Gastroesophageal sphincter (tissue), 4 donors: Measurements from ENCODE around the gene UTP11. TPM values are rescaled to one million over a fixed set of nuclear protein-coding genes. Genes with fewer than 3 reads are reported as not detected.

ENCODE experiments used
- ATAC-seq: fragments of 150-250 bp; one replicate; pipeline ENCODE4 v1.9.1; 2016; ENCODE audit warnings: mild to moderate bottlenecking, moderate library complexity
- H3K27ac ChIP-seq, 4 donors: fragments of 200-600 bp; sonication (generic) in 3 of 4; 1 replicate in 3 of 4; 2 replicates in 1 of 4; pipeline ENCODE4 v1.5.1; 2016 to 2019
- H3K27me3 ChIP-seq: fragments of 200-600 bp; sonication (generic); one replicate; pipeline ENCODE4 v1.5.1; 2019
- H3K36me3 ChIP-seq, 2 donors: fragments of 200-600 bp; sonication (generic); one replicate each; pipeline ENCODE4 v1.5.1; 2019; ENCODE audit warnings: control low read depth in 1 of 2
- H3K4me1 ChIP-seq, 3 donors: fragments of 200-600 bp; sonication (generic); 1 replicate in 2 of 3; 2 replicates in 1 of 3; pipeline ENCODE4 v1.5.1; 2016 to 2019; ENCODE audit warnings: control low read depth in 2 of 3
- H3K4me3 ChIP-seq, 2 donors: fragments of 200-600 bp; sonication (generic); one replicate each; pipeline ENCODE4 v1.5.1; 2019; ENCODE audit warnings: mild to moderate bottlenecking in 1 of 2, moderate library complexity in 1 of 2
- H3K9me3 ChIP-seq, 3 donors: fragments of 200-600 bp; sonication (generic); one replicate each; pipeline ENCODE4 v1.5.1; 2017 to 2019; ENCODE audit warnings: control low read depth in 2 of 3
- CTCF ChIP-seq, 4 experiments: fragments of 200-600 bp in 2 of 4; fragments of 450-650 bp in 2 of 4; sonication (generic) in 1 of 4; IDR thresholded peaks; one replicate each; pipeline ENCODE4 v1.5.1; 2017 to 2019; ENCODE audit warnings: antibody characterized with exemption in 4 of 4, mild to moderate bottlenecking in 2 of 4, moderate library complexity in 2 of 4
- EP300 ChIP-seq: sonication (generic); formaldehyde crosslinking; IDR thresholded peaks from one replicate; pipeline ENCODE4 v1.6.1; 2017; ENCODE audit warnings: antibody characterized with exemption, mild to moderate bottlenecking
- POLR2A ChIP-seq, 2 donors: fragments of 450-650 bp; IDR thresholded peaks; one replicate each; pipeline ENCODE4 v1.6.1; 2017; ENCODE audit warnings: antibody characterized with exemption in 2 of 2, mild to moderate bottlenecking in 2 of 2, moderate library complexity in 1 of 2
- POLR2AphosphoS5 ChIP-seq: sonication (generic); formaldehyde crosslinking; IDR thresholded peaks from one replicate; pipeline ENCODE4 v1.6.1; 2017; ENCODE audit warnings: antibody characterized with exemption
- WGBS, 2 donors: methylation state at CpG; one replicate each; pipeline ENCODE4 v1.1.5; 2018; ENCODE audit warnings: low coverage in 1 of 2; 5-methylcytosine and 5-hydroxymethylcytosine counted together
- total RNA-seq, 4 donors: library from RNA; depleted of rRNA; stranded (reverse); fragments of >200 nt; gene quantifications; one replicate each; pipeline ENCODE4 v1.1.0, GENCODE V29; 2016

UTP11 gene
- total RNA-seq, 4 donors from 2014 or later = 50.7 to 79.2 (median 59.8) TPM

GRCh38 chr1:38062361-38063288, 50.1 kb downstream of the UTP11 start:
- no peak overlapping the region for H3K4me3 ChIP-seq
- H3K27ac ChIP-seq = no peak overlapping the region
- peaks cover 6% of the 10 kb centered on the region for H3K27me3 ChIP-seq
- TF ChIP-seq POLR2AphosphoS5 (no peak), POLR2A (IDR thresholded peaks at IDR 0.05) (no peak), EP300 (no peak), CTCF (IDR thresholded peaks at IDR 0.05) (no peak)
- H3K4me1 ChIP-seq = no peaks in the 10 kb centered on the region
- H3K36me3 ChIP-seq = no peaks in the 10 kb centered on the region
- H3K9me3 ChIP-seq = no peaks in the 10 kb centered on the region
- ATAC-seq = no peak
- 69 to 93% methylated on average over 3 to 4 of the region's 6 CpGs for WGBS, 2 donors

- H3K27ac ChIP-seq = no peak overlapping the region
- peaks cover 16% of the 10 kb centered on the region for H3K27me3 ChIP-seq
- WGBS, 2 donors = 83 to 88% methylated on average over 3 of the region's 5 CpGs
- no peaks in the 10 kb centered on the region for H3K36me3 ChIP-seq
- no peak for ATAC-seq
- H3K4me3 ChIP-seq = no peak overlapping the region
- TF ChIP-seq POLR2A (IDR thresholded peaks at IDR 0.05) = no peak
- no peaks in the 10 kb centered on the region for H3K9me3 ChIP-seq
- no peaks in the 10 kb centered on the region for H3K4me1 ChIP-seq
These were observed 51.1 kb downstream of the UTP11 start for GRCh38 chr1:38063616-38064015.

GRCh38 chr1:38064197-38064903, 51.8 kb downstream of the UTP11 start:
- no peak for TF ChIP-seq CTCF (IDR thresholded peaks at IDR 0.05)
- no peak for TF ChIP-seq POLR2A (IDR thresholded peaks at IDR 0.05)
- no peak for TF ChIP-seq POLR2AphosphoS5
- no peak for TF ChIP-seq EP300
- Histone ChIP-seq H3K27me3 (peaks cover 23% of the 10 kb centered on the region), H3K36me3 (no peaks in the 10 kb centered on the region), H3K27ac (no peak overlapping the region), H3K9me3 (no peaks in the 10 kb centered on the region), H3K4me3 (no peak overlapping the region), H3K4me1 (no peaks in the 10 kb centered on the region)
- 80% methylated on average over 1 of the region's 11 CpGs; no CpG with 5 or more reads in 1 of the 2 donors for WGBS, 2 donors
- ATAC-seq = no peak

- ATAC-seq = no peak
- Histone ChIP-seq H3K9me3 (no peaks in the 10 kb centered on the region), H3K4me1 (no peaks in the 10 kb centered on the region), H3K27me3 (peaks cover 61% of the 10 kb centered on the region), H3K36me3 (no peaks in the 10 kb centered on the region), H3K4me3 (no peak overlapping the region), H3K27ac (no peak overlapping the region)
- no peak for TF ChIP-seq POLR2A (IDR thresholded peaks at IDR 0.05)
- no peak for TF ChIP-seq POLR2AphosphoS5
- no peak for TF ChIP-seq CTCF (IDR thresholded peaks at IDR 0.05)
- TF ChIP-seq EP300 = no peak
- WGBS, 2 donors = 51 to 72% methylated on average over 4 to 7 of the region's 14 CpGs
These were observed 55.9 kb downstream of the UTP11 start for GRCh38 chr1:38068220-38068979.

- Histone ChIP-seq H3K27ac (no peak overlapping the region), H3K36me3 (no peaks in the 10 kb centered on the region), H3K27me3 (peaks cover 66% of the 10 kb centered on the region), H3K4me1 (no peaks in the 10 kb centered on the region), H3K9me3 (no peaks in the 10 kb centered on the region), H3K4me3 (no peak overlapping the region)
- TF ChIP-seq POLR2A (IDR thresholded peaks at IDR 0.05) (no peak), POLR2AphosphoS5 (no peak), CTCF (IDR thresholded peaks at IDR 0.05) (no peak), EP300 (no peak)
- whole genome bisulfite sequencing, 2 donors = 63% methylated on average over 3 of the region's 3 CpGs; no CpG with 5 or more reads in 1 of the 2 donors
- ATAC-seq = no peak
These were observed 56.4 kb downstream of the UTP11 start for GRCh38 chr1:38068980-38069340.
